ENCODE measurements around the gene CNR1.
"Not testable (repeated sequence)": the region's sequence is repeated elsewhere in the genome, so short reads cannot be mapped to it uniquely, and the experiment has no call there.

The CNR1 gene

DNA sequence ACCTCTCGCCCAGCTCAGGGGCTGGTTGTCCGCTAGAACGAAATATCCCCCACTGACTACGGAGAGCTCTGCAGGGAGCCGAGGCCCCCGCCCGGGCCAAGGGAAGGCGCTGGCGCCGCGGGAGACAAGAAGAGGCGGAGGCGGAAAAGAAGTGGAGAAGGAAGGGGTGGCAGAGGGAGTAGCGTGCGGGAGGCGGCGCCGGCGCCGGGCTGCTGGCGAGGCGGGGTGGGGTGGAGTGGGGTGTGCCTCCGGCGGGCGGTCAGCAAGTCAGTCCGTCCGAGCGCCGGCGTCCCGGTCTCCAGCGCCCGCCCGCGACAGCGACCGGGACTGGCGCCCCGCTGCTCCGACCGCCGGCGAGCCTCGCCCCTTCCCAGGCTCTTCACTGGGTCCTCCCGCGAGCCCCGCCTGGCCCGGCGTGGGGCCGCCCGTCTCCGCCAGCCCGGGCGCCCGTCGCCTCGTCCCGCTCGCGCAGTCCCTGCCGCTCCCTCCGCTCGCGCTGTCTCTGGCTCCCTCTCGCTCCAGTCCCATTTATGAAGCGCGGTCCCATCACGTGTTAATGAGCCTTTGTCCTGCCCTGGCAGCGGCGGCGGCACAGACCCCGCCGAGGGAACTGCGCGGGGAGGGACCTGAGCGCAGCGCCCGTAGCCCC is at the start of gene CNR1:
Gene CNR1, minus strand, starts transcription at position 504 of the 649 bp plus-strand sequence. CDS start 21,073 bp downstream, outside the sequence.
- DNase-seq: peak in 1 of 2 experiments; percentile 60

DNA sequence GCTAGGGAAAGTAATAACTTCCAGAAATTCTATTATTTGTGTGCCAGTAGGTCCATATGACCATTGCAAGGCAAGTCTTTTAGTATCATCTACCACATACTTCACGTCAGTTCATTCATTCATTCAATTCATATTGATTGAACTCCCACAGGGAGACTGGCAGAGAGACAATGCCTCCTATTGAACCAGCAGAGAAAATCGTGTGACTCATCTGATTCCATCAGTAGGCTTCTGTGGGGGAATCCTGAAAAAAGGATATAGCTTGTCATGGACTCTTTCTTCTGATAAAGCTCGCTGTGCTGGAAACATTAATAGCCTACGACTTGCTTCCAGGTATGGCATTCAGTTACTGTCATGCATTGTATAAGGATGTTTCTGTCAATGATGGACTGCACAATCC is 45.3 kb upstream of the CNR1 start:
- DNase-seq: no peak

DNA sequence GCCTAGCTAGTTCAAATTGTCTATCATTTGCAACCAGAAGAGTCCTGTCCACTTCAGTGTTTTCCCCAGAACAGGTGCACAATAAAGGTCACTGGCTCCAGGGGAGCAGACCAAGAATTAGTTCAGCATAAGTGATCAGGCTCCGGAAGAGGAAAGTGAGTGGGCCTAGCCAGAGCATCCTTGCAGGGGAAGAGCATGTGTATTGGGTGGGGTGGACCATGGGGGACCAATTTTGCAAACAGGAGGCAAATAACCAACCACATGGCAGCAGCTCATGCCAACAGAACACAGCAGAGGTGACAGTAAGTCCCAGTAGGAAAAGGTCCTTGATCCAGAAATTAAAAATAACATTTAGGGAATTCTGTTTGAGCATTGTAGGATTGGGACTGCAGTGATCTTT is 43.2 kb upstream of the CNR1 start:
- DNase-seq: no peak

DNA sequence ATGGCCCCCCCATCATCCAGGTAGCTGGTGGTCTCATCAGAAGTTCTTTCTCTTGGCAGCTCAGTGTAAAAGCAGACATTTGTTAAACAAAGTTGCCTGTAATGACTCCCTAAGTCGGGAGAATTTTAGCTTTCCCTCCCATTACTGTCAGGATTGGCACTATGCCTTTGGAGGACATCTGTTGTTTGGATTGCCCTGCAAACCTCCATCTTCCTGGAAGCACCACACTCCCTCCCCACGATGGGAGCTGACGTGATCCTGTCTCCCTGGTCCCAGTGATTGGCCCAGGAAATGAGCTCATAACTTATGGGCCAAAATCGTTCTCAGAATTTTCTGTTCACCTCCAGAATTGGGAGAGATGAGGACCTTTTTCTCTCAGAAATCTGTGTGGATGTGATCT is 42.6 kb upstream of the CNR1 start:
- no peak for DNase-seq

DNA sequence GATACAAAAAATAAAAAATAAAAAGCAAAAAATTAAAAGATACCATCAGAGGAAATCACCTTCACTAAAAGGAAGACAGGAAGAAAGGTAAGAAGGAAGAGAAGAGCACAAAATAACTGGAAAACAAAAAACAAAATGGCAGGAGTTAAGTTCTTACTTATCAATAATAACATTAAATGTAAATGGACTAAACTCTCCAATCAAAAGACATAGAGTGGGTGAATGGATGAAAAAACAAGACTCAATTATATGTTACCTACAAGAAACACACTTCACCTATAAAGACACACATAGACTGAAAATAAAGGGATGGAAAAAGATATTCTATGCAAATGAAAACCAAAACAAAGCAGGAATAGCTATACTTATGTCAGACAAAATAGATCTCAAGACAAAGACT is 35.6 kb upstream of the CNR1 start:
- DNase-seq: not testable (repeated sequence)

DNA sequence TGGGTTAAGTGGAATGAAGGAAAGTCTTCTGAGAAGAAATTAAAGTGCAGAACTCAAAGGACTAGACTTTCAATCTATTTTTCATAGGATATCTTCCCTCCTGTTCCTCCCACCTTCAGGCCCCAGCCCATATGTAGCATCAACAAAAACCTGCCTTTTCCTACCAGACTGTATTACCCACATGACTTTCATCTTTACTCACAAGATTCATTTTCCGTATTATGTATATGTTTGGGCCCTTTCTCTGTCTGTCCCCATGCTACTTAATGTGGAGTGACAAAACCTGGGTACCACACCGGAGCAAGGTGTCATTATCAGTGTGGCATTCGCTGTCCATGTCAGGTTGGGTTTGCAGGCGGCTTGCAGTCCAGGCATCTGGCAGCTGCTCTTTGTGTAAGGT is 18.8 kb upstream of the CNR1 start:
- DNase-seq: no peak

DNA sequence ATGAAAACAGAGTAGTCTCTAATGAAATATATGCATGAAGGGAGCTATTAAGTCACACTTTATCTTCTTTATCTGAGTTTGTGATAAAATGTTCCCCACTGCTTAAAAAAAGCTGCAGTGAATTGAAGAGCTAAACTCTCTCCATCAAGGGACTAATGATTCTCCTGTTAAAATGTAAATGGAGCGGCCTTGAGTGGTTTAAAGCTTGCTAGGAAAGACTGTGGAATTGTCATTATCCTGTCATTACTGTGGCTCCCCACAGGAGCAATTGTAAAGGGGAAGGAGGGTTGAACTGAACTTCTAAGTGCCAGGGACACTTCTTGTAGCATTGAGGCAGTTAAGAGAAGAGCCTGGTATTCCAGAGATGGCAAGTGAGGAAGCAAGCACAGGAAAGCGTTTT is 17.3 kb upstream of the CNR1 start:
- no peak for DNase-seq

GRCh38 chr6:88179692-88180091 is 13.5 kb upstream of the CNR1 start:
- no peak for DNase-seq

- DNase-seq: no peak
Observed at GRCh38 chr6:88177961-88178464, 11.9 kb upstream of the CNR1 start.

GRCh38 chr6:88174906-88175305 is 8.8 kb upstream of the CNR1 start:
- no peak for DNase-seq

DNA sequence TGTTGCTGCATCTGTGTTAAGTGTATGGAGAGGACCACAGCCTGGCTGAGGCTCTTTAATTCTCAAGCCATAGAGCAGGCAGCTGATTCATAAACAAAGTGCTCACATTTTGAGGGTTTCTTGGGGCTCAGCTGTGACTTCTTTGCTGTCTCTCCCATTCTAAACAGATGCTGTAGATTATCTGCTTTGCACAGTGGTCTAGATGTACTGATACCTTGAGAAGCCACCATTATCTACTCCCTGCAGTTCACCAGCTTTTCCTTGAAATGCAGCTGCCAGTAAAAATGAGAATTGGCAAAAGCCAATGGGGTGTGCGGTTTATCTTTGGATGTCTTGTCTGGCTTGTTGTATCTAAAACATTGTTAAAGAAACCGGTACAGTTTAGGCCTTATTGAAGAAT is 5.2 kb upstream of the CNR1 start:
- DNase-seq: no peak

DNA sequence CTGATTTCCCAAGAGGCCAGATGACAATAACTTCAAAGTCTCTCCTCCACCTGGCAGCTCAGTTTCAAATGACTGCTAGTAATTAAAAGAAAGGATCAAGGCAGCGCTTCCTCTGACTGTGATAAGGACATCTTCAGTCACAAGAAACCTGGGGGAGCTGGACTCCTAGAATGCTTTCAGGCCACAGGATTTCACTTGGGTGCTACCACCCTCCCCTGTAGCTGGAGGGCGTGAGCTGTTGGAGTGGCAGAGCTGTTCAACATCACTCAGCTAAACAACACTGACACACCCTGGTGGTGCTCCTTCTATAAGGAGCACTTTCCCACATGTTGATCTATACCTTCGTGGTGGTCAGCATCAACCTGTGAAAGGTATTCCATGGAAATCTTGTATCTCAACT is 2.2 kb upstream of the CNR1 start:
- DNase-seq: no peak

GRCh38 chr6:88167352-88167937 is 1.3 kb upstream of the CNR1 start:
- DNase-seq: no peak

DNA sequence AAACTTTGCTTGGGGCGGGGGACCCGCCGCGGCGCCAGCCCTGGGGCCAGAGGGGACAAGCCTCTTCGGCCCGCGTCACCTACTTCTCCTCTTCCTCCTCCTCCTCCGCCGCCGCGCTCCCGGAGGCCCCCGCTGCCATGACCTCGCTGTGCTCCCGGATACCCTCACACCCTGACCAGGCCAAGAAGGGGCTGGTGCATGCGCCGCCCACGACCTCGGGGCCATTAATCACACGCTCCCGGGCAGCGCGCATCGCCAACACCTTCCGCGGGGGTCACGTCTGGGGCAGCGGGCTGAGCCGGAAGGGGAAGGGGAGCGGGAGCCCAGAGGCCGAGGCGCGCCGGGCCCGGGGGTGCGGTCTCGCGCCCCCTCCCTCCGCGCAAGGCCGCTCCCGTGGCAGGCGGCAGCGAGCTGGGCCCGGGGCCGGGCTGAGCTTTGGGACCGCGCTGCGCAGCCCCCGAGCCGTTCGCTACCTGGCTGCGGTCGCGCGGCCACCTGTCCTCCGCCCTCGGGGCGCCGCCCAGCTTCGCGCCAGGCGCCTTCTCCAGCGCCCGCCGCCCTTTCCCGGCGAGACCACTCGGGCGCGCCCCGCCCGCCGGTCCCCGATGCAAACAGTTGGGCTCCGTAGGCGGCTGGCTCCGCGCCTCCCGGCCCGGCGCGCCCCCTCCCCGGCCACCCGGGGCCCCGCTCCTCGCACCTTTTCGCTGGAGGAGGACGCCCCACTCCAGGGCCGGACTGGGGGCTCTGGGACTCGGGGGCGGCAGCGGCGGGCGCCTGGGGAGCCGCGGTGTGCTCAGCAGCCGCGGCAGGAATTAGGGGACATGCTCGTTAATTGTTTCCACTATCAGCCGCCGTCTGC is 575 bp upstream of the CNR1 start:
- DNase-seq: no peak

DNA sequence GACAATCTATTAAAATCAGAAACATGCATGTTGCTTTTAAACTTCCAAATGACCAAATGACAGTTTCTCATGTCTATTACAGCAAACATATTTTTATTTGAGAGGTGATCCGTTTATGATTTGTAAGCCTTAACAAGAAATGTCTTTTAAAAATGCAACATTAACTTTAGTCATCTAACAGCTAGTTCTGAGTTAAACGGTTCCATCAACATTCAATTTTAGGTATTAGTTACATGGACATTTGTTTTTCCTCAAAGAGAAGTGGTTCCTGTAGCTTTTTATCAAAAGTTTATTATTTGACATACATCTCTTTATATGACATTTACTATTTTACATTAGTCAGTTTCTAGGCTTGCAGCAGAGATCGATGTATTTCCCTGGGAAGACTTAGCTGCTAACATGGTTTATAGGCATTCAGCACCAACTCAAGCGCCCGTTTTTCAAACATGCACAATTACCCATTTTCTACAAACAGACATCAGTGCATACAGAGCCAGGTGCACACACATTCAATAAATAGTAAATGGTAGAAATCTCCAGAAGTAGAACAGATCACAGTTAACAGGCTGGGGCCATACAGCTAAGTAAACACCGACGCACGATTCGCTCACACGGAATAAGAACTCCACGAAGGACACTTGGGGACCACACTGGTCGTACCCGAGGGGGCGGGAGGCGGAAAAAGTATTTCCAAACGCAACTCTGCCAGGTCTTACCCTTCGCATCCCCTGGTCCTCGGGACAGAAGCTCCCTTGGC is 882 bp downstream of the CNR1 start:
- DNase-seq: peak; percentile 48 to 60

GRCh38 chr6:88164061-88164460 is 2.1 kb downstream of the CNR1 start:
- DNase-seq: no peak

- DNase-seq: no peak
Observed at GRCh38 chr6:88163616-88164015, 2.5 kb downstream of the CNR1 start.

DNA sequence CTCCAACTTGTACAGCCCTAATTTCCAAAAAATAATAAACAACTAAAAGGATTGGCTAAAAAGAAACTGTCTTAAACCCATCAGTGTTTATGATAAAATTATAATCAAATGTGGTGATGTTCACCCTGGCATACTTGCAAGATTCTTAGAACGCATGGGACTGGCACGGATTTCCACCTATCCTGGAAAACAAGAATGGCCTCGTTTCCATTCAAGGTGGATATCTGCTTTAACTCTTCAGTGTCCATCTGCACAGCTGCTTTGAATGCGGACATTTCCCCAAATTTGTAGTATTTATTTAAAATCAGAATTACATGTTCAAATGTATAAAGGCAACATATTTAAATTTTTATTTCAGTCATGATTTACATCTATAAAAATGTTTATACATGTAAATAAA is 4.2 kb downstream of the CNR1 start:
- no peak for DNase-seq

DNA sequence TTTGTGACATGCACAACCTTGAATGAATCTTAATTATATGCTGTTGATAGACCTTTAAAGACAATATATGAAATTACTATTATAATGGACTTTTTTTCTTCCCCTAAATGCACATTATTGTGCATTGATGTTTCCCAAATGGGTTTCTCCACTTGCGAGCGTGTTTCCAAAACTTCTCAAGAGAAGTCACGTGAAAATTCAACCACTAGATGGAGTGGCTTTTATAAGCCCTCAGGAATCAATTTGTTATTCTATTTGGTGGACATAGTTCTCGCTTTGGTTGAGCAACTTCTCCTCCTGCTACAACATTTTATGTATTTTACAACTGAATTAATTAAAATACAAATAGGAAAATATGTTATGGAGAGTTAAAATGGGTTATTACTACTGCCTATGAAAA is 9.0 kb downstream of the CNR1 start:
- no peak for DNase-seq

DNA sequence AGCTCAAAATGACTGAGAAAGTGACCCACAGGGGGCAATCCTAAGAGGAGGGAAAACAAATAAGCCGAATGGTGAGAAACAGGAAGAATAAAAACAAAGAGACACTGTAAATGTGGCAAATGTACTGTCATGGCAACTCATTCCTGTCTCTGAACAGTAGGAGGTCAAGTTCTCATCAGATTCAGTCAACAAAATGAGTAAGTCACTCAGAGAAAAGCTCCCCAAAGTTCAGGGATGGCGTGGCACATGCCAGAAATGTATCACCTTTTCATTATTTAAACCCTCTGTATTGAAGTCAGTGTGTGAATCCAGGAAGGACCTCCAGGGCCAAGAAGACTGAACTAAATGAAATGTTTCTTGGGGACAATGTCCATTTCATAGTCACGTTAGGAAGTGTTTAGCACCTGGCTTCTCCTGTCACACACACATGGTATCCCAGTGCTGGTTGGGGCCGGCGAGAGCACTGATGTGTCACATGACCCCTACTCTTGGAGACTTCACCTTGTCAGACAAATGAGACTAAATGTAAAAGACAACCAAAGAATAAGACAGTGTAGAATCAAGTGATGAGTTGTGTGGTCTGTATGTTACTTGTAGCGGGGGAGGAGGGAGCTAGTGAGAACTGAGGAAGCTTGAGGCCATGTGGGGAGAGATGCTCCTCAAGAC is 20.7 kb downstream of the CNR1 start:
- no peak for DNase-seq

- no peak for DNase-seq
Observed at GRCh38 chr6:88144637-88145297, 21.4 kb downstream of the CNR1 start.
